HepG2 (cell line): Measurements from ENCODE around the gene KDM5A. TPM values are rescaled to one million over a fixed set of nuclear protein-coding genes. Genes with fewer than 3 reads are reported as not detected.
A peak's percentile ranks its signal among the peaks of the same experiment; 100 is the strongest.

Experiments
- ATAC-seq: fragments of 200-7000 bp; cut with Tn5 transposase; 3 replicates; pipeline ENCODE4 v1.9.1; 2020; ENCODE audit warnings: mild to moderate bottlenecking, moderate library complexity
- BruUV-seq: library from RNA; stranded (reverse); fragments of 400-500 nt; replicated peaks from 2 replicates; lab custom pipeline; 2021; lab: Mats Ljungman, UMichigan
- CTCF ChIA-PET: fragments of 300-600 bp; formaldehyde crosslinking; extraction: SDS; loops from one replicate; lab custom pipeline; 2021; ENCODE audit warnings: low total read pairs, inconsistent platforms, low intra/inter-chr PET ratio; lab: Yijun Ruan, JAX
- POLR2A ChIA-PET: fragments of 350-600 bp; sonication (Branson Sonifier 250); formaldehyde crosslinking; loops from one replicate; lab custom pipeline; 2020; ENCODE audit warnings: antibody characterized with exemption, inconsistent platforms; lab: Yijun Ruan, JAX
- DNase-seq: peaks from one replicate; pipeline ENCODE4 v3.0.0-alpha.2; 2015; ENCODE audit warnings: low spot score
- FAIRE-seq: peaks from 3 replicates; lab custom pipeline; 2011; peaks lifted over from hg19 to GRCh38; lab: Jason Lieb, UNC
- H2AFZ ChIP-seq: one replicate; pipeline ENCODE4 v1.6.1; 2011; ENCODE audit warnings: low read length, inconsistent platforms
- H3K27ac ChIP-seq: fragments of 300-600 bp; 3 replicates; pipeline ENCODE4 v1.8.0; 2011; ENCODE audit warnings: mixed run types, mild to moderate bottlenecking, mixed read lengths, low read length, inconsistent platforms; ENCODE audit not compliant: insufficient read depth; ENCODE audit errors: extremely low read length
- H3K27me3 ChIP-seq, 2 experiments: fragments of 200-600 bp in 1 of 2; 2 replicates in 1 of 2; 3 replicates in 1 of 2; pipeline versions ENCODE4 v1.6.0 to v1.8.0; 2011; ENCODE audit warnings: low read length in 2 of 2, mild to moderate bottlenecking in 2 of 2, moderate library complexity in 2 of 2, inconsistent platforms in 1 of 2; ENCODE audit not compliant: insufficient read depth in 2 of 2, control insufficient read depth in 1 of 2
- H3K36me3 ChIP-seq, 2 experiments: fragments of 200-600 bp in 1 of 2; replicated peaks in 1 of 2; 2 replicates in 1 of 2; 3 replicates in 1 of 2; pipeline versions ENCODE4 v1.5.1 to v1.8.0; 2011; ENCODE audit warnings: low read length in 2 of 2, inconsistent platforms in 1 of 2; ENCODE audit not compliant: insufficient read depth in 2 of 2, control insufficient read depth in 1 of 2
- H3K4me1 ChIP-seq: 2 replicates; pipeline ENCODE4 v1.5.1; 2012; ENCODE audit warnings: low read length, inconsistent platforms; ENCODE audit not compliant: insufficient read depth
- H3K4me2 ChIP-seq: 2 replicates; pipeline ENCODE4 v1.6.0; 2011; ENCODE audit warnings: low read depth, low read length, inconsistent platforms
- H3K4me3 ChIP-seq, 3 experiments: fragments of 200-600 bp in 1 of 3; sonication (generic), shearing (Covaris generic) in 1 of 3; replicated peaks in 1 of 3; 2 replicates each; pipeline ENCODE4 v1.5.1; 2011 to 2016; ENCODE audit warnings: low read length in 3 of 3, inconsistent platforms in 2 of 3, low read depth in 2 of 3, mild to moderate bottlenecking in 2 of 3, control low read depth in 1 of 3, mixed read lengths in 1 of 3; ENCODE audit not compliant: insufficient read depth in 1 of 3
- H3K79me2 ChIP-seq: one replicate; pipeline ENCODE4 v1.6.1; 2011; ENCODE audit warnings: low read length, inconsistent platforms; ENCODE audit not compliant: insufficient read depth
- H3K9ac ChIP-seq: 2 replicates; pipeline ENCODE4 v1.6.0; 2011; ENCODE audit warnings: mild to moderate bottlenecking, low read depth, low read length, inconsistent platforms; ENCODE audit not compliant: insufficient read depth
- H3K9me3 ChIP-seq: 2 replicates; pipeline ENCODE4 v1.5.1; 2012; ENCODE audit warnings: mild to moderate bottlenecking, low read length
- H4K20me1 ChIP-seq: 2 replicates; pipeline ENCODE4 v1.6.0; 2011; ENCODE audit warnings: inconsistent platforms, mild to moderate bottlenecking, low read length, moderate library complexity; ENCODE audit not compliant: insufficient read depth
- CTCF ChIP-seq: sonication (generic); formaldehyde crosslinking; IDR thresholded peaks from 2 replicates; pipeline ENCODE4 v1.5.0; 2020; ENCODE audit warnings: mild to moderate bottlenecking, missing genetic modification reagents, moderate library complexity
- MIXL1 ChIP-seq: IDR thresholded peaks from 2 replicates; pipeline ENCODE4 v1.6.1; 2016
- MTF2 ChIP-seq: sonication (generic); formaldehyde crosslinking; IDR thresholded peaks from 2 replicates; pipeline ENCODE4 v1.5.0; 2020; ENCODE audit warnings: missing genetic modification reagents, borderline replicate concordance
- MXD4 ChIP-seq: IDR thresholded peaks from 2 replicates; pipeline ENCODE4 v1.6.1; 2016; ENCODE audit warnings: mild to moderate bottlenecking, missing biosample characterization, missing genetic modification reagents
- PATZ1 ChIP-seq: sonication (generic); formaldehyde crosslinking; IDR thresholded peaks from 2 replicates; pipeline ENCODE4 v1.4.0; 2020; ENCODE audit warnings: missing genetic modification reagents
- PITX1 ChIP-seq: sonication (generic); formaldehyde crosslinking; IDR thresholded peaks from 2 replicates; pipeline ENCODE4 v1.5.1; 2020; ENCODE audit warnings: mild to moderate bottlenecking, missing genetic modification reagents
- THYN1 ChIP-seq: sonication (generic); formaldehyde crosslinking; IDR thresholded peaks from 2 replicates; pipeline ENCODE4 v1.8.1; 2023; ENCODE audit warnings: low read depth, mild to moderate bottlenecking, moderate library complexity, missing genetic modification reagents, borderline replicate concordance
- ZHX2 ChIP-seq, 2 experiments: sonication (generic) in 1 of 2; formaldehyde crosslinking in 1 of 2; IDR thresholded peaks; 2 replicates each; pipeline versions ENCODE4 v1.6.1 to v1.9.0; 2014 to 2022; ENCODE audit warnings: antibody characterized with exemption in 1 of 2, borderline replicate concordance in 1 of 2, inconsistent platforms in 1 of 2, low read depth in 1 of 2, missing genetic modification reagents in 1 of 2
- ZNF138 ChIP-seq: sonication (generic); formaldehyde crosslinking; IDR thresholded peaks from 2 replicates; pipeline ENCODE4 v1.5.0; 2020; ENCODE audit warnings: mild to moderate bottlenecking, low read depth, missing genetic modification reagents
- ZNF30 ChIP-seq: sonication (generic); formaldehyde crosslinking; IDR thresholded peaks from 2 replicates; pipeline ENCODE4 v1.5.0; 2020; ENCODE audit warnings: mild to moderate bottlenecking, missing genetic modification reagents
- ZNF562 ChIP-seq: sonication (generic); formaldehyde crosslinking; IDR thresholded peaks from 2 replicates; pipeline ENCODE4 v1.8.0; 2022; ENCODE audit warnings: missing genetic modification reagents, borderline replicate concordance
- ZNF7 ChIP-seq: IDR thresholded peaks from 2 replicates; pipeline ENCODE4 v1.6.1; 2016; ENCODE audit warnings: missing biosample characterization, missing genetic modification reagents
- WGBS: methylation state at CpG from one replicate; pipeline ENCODE4 v1.1.6; 2017; ENCODE audit warnings: low lambda C conversion rate; 5-methylcytosine and 5-hydroxymethylcytosine counted together
- in situ Hi-C: cut with HindIII; loops from 2 replicates; pipeline ENCODE4 v1.10.0; 2017; ENCODE audit warnings: low pct_unique_long_range_greater_than_20kb; ENCODE audit not compliant: extremely low pct_ligation_motif_present
- intact Hi-C: fragments of 100-400 bp; cut with micrococcal nuclease; formaldehyde crosslinking; loops from one replicate; pipeline ENCODE4 v1.10.0; 2022; ENCODE audit not compliant: unreplicated experiment
- polyA plus RNA-seq, 8 experiments: library from polyadenylated mRNA; depleted of rRNA in 3 of 8; stranded (reverse) in 7 of 8; unstranded in 1 of 8; fragments of >200 nt; fragmentation: Illumina TruSeq in 4 of 8; extraction: Trizol in 4 of 8; gene quantifications; 2 replicates each; pipeline versions ENCODE4 v1.2.1 to v1.2.3, GENCODE V29; 2011 to 2016; ENCODE audit warnings: low read depth in 4 of 8, missing spikeins in 1 of 8, mixed read lengths in 1 of 8; ENCODE audit not compliant: insufficient read depth in 1 of 8
- total RNA-seq, 5 experiments: library from RNA; depleted of rRNA; stranded (reverse); fragments of >200 nt; fragmentation: Illumina TruSeq; extraction: Trizol; gene quantifications; 2 replicates each; pipeline ENCODE4 v1.2.3, GENCODE V29; 2016; ENCODE audit warnings: low read depth in 1 of 5

The KDM5A gene
- total and polyA plus RNA-seq, 2 of the 13 experiments (the other 11 are each of a cell fraction or from before 2014, with no cell fraction given), result 12.0 to 29.2 TPM

GRCh38 chr12:402029-402389 is 12.9 kb upstream of the KDM5A start:
- DNase-seq (peak; percentile 42), ATAC-seq (peak; percentile 62), FAIRE-seq (no peak)
- Histone ChIP-seq H3K9me3 (no peaks in the 10 kb centered on the region), H3K36me3 (peaks cover 1 to 3% of the 10 kb centered on the region in 2 experiments; a peak in 2 of 5 replicates), H3K27ac (peak overlapping the region; percentile 58), H3K4me2 (peak overlapping the region; percentile 73), H2AFZ (peak overlapping the region; percentile 85), H3K4me3 (peak overlapping the region; percentile 73 to 92 (median 77)), H3K27me3 (no peaks in the 10 kb centered on the region; a peak in 1 of 5 replicates), H3K9ac (peak overlapping the region; percentile 68), H4K20me1 (no peaks in the 10 kb centered on the region), H3K79me2 (peaks cover 21% of the 10 kb centered on the region), H3K4me1 (peaks cover 31% of the 10 kb centered on the region)
- no TSS peak for BruUV-seq
- in situ Hi-C loops, result no loop called here
- ChIA-PET CTCF (interaction anchor here (1.6 kb wide), 1 partner anchor 51 kb away, joined by 3 read pairs; no protein-coding TSS in a partner anchor), POLR2A (interaction anchor here (3.5 kb wide), 1 partner anchor 12 kb away, joined by 43 read pairs; the partner anchor contains the start of gene KDM5A)
- no peak for TF ChIP-seq ZHX2 (IDR thresholded peaks at IDR 0.05; ENCODE audit: low read depth)
- TF ChIP-seq ZHX2 (CRISPR knock-in tag; IDR thresholded peaks at IDR 0.05; ENCODE audit: borderline replicate concordance), result no peak
- TF ChIP-seq ZNF7 (CRISPR knock-in tag), result no peak
- peak; percentile 53; the same call in 1 of the 2 replicates for TF ChIP-seq MTF2 (CRISPR knock-in tag)
- TF ChIP-seq MXD4 (CRISPR knock-in tag), result no peak
- no peak for TF ChIP-seq ZNF138 (CRISPR knock-in tag)
- TF ChIP-seq PATZ1 (CRISPR knock-in tag), result no peak
- no peak for TF ChIP-seq THYN1
- peak; percentile 44; the same call in 1 of the 2 replicates for TF ChIP-seq CTCF (CRISPR knock-in tag)
- no peak for TF ChIP-seq PITX1 (CRISPR knock-in tag)
- no peak for TF ChIP-seq ZNF562 (CRISPR knock-in tag)
- 0 out of 2 replicates have a peak, but pooled peaks have one; percentile 12 for TF ChIP-seq MIXL1 (CRISPR knock-in tag)
- no peak for TF ChIP-seq ZNF30 (CRISPR knock-in tag)
- WGBS, result under 1% methylated on average over 8 of the region's 8 CpGs
- intact Hi-C loops, result no loop called here
